ENCODE measurements around the gene CCDC177. TPM values are rescaled to one million over a fixed set of nuclear protein-coding genes. Genes with fewer than 3 reads are reported as not detected.
A peak's percentile ranks its signal among the peaks of the same experiment; 100 is the strongest.

CCDC177 gene
- polyA plus RNA-seq, 2 of the 4 experiments (the other 2 are of a cell fraction), result not detected

DNA sequence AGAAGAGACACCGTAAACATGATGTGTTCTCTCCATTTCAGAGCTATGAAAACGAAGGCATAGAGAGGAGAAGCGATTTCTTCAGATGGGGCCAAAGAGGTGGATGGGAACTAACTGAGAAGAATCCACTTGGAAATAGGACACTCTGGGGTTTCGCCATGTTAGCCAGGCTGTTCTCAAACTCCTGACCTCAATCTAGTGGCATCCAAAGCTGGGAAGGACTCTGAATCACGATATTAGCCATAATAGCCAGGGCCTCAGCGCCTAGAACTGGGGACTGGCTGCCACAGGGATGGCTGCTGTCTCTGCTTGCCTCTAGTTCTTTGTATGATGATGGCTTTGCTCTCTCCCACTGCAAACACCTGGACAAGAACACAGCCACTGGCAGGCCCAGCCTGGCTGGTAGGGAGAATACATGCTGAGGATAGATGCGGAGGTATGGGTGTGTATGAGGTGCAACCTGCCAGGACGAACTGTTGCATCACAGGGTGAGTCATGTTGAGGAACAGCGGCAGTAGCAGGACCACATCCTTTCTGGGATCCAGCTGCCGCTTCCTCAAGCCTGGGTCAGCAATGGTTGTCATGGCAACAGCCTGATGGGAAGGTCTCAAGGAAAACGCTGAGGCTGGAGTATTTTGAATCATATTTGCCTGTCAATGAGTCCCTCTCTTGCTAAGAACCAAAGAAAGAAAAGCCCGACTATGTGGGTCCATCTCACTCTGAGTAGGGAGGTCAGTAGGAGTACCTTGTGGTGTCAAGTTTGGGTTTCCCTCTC is 31.1 kb downstream of the CCDC177 start:
- H3K4me2 ChIP-seq, result peak overlapping the region; percentile 36

DNA sequence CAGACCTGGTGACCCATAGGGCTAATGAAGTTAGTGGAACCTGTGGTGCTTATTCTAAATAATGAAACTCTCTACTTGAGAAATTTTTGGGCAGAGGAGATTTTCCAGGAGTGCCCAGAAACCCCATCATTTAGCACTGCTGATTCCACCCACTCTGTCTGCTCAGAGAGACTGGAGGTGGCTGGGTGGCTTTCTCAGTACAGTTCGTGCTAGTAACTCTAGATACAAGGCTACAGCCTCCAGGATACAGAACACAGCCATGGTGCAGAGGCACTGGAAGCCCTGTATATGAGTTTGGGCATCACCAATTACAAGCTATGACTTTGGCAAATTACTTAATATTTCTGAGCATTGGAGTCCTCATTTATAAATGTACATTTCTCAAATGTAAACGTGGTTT is 32.4 kb downstream of the CCDC177 start:
- DNase-seq (ENCODE audit: low read depth in 1 of 2, low spot score in 1 of 2) (no peak), ATAC-seq (0 out of 6 replicates have a peak, but pooled peaks of 1 of the 2 experiments have one; percentile 18), FAIRE-seq (no peak)
- ChIA-PET POLR2A (no interaction called here), CTCF (interaction anchor here (0.9 to 11.5 kb wide), 7 partner anchors 10 to 229 kb away, joined by 3 to 169 read pairs (median 5); partner anchors contain the start of gene CCDC177)
- TF ChIP-seq, protein P1, sequence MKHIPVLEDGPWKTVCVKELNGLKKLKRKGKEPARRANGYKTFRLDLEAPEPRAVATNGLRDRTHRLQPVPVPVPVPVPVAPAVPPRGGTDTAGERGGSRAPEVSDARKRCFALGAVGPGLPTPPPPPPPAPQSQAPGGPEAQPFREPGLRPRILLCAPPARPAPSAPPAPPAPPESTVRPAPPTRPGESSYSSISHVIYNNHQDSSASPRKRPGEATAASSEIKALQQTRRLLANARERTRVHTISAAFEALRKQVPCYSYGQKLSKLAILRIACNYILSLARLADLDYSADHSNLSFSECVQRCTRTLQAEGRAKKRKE (CRISPR knock-in tag; IDR thresholded peaks at IDR 0.05; ENCODE audit: low read depth), result no peak
- TF ChIP-seq BHLHE40 (IDR thresholded peaks at IDR 0.05; ENCODE audit: low read depth, low read length) (no peak), JUN (IDR thresholded peaks at IDR 0.05) (no peak), RFX5 (IDR thresholded peaks at IDR 0.05) (no peak), ZSCAN20 (CRISPR knock-in tag; IDR thresholded peaks at IDR 0.05) (no peak), SREBF2 (IDR thresholded peaks at IDR 0.05) (no peak), FOXS1 (CRISPR knock-in tag; IDR thresholded peaks at IDR 0.05) (no peak), HOXB13 (CRISPR knock-in tag; IDR thresholded peaks at IDR 0.05; ENCODE audit: low read depth) (no peak), TP53 (CRISPR knock-in tag; IDR thresholded peaks at IDR 0.05) (no peak), EHMT2 (IDR thresholded peaks at IDR 0.05; ENCODE audit: low read depth) (no peak), FOSL2 (IDR thresholded peaks at IDR 0.05) (no peak), FOSL2 (CRISPR knock-in tag; IDR thresholded peaks at IDR 0.05) (no peak)
- TF ChIP-seq, protein P2, sequence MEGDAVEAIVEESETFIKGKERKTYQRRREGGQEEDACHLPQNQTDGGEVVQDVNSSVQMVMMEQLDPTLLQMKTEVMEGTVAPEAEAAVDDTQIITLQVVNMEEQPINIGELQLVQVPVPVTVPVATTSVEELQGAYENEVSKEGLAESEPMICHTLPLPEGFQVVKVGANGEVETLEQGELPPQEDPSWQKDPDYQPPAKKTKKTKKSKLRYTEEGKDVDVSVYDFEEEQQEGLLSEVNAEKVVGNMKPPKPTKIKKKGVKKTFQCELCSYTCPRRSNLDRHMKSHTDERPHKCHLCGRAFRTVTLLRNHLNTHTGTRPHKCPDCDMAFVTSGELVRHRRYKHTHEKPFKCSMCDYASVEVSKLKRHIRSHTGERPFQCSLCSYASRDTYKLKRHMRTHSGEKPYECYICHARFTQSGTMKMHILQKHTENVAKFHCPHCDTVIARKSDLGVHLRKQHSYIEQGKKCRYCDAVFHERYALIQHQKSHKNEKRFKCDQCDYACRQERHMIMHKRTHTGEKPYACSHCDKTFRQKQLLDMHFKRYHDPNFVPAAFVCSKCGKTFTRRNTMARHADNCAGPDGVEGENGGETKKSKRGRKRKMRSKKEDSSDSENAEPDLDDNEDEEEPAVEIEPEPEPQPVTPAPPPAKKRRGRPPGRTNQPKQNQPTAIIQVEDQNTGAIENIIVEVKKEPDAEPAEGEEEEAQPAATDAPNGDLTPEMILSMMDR (IDR thresholded peaks at IDR 0.05), result no peak
- TF ChIP-seq, protein P3, sequence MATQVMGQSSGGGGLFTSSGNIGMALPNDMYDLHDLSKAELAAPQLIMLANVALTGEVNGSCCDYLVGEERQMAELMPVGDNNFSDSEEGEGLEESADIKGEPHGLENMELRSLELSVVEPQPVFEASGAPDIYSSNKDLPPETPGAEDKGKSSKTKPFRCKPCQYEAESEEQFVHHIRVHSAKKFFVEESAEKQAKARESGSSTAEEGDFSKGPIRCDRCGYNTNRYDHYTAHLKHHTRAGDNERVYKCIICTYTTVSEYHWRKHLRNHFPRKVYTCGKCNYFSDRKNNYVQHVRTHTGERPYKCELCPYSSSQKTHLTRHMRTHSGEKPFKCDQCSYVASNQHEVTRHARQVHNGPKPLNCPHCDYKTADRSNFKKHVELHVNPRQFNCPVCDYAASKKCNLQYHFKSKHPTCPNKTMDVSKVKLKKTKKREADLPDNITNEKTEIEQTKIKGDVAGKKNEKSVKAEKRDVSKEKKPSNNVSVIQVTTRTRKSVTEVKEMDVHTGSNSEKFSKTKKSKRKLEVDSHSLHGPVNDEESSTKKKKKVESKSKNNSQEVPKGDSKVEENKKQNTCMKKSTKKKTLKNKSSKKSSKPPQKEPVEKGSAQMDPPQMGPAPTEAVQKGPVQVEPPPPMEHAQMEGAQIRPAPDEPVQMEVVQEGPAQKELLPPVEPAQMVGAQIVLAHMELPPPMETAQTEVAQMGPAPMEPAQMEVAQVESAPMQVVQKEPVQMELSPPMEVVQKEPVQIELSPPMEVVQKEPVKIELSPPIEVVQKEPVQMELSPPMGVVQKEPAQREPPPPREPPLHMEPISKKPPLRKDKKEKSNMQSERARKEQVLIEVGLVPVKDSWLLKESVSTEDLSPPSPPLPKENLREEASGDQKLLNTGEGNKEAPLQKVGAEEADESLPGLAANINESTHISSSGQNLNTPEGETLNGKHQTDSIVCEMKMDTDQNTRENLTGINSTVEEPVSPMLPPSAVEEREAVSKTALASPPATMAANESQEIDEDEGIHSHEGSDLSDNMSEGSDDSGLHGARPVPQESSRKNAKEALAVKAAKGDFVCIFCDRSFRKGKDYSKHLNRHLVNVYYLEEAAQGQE (IDR thresholded peaks at IDR 0.05), result no peak
- TF ChIP-seq, protein P4, sequence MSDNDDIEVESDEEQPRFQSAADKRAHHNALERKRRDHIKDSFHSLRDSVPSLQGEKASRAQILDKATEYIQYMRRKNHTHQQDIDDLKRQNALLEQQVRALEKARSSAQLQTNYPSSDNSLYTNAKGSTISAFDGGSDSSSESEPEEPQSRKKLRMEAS (IDR thresholded peaks at IDR 0.05), result no peak
- no peak overlapping the region for H3K27ac ChIP-seq
- H3K9me3 ChIP-seq, result no peaks in the 10 kb centered on the region
- peaks cover 9% of the 10 kb centered on the region; the same call in 2 of the 3 replicates for H3K4me1 ChIP-seq
- WGBS (ENCODE audit: missing lambda C conversion rate), result 11% methylated on average over 2 of the region's 2 CpGs
- no peak overlapping the region for H3K4me3 ChIP-seq
- no peak overlapping the region for H3K4me2 ChIP-seq

More for the DNA sequence above, 31.1 kb downstream of the CCDC177 start:
- no peak overlapping the region for H3K4me3 ChIP-seq
- H3K4me1 ChIP-seq, result peaks cover 9% of the 10 kb centered on the region; the same call in 2 of the 3 replicates
- peak; percentile 54 for TF ChIP-seq FOSL2 (IDR thresholded peaks at IDR 0.05)
- peak; percentile 80 for TF ChIP-seq FOSL2 (CRISPR knock-in tag; IDR thresholded peaks at IDR 0.05)
- no peak for TF ChIP-seq HEYL (CRISPR knock-in tag; IDR thresholded peaks at IDR 0.05)
- peak; percentile 61 for TF ChIP-seq MAFK (IDR thresholded peaks at IDR 0.05; ENCODE audit: partially characterized antibody)
- TF ChIP-seq NFE2L2 (conservative IDR thresholded peaks at IDR 0.05; ENCODE audit: low read length), result no peak
- peak; percentile 80 to 85 for TF ChIP-seq CEBPB (IDR thresholded peaks at IDR 0.05)
- no peak for TF ChIP-seq KDM5A (IDR thresholded peaks at IDR 0.05)
- ChIA-PET CTCF (interaction anchor here (0.6 to 11.5 kb wide), 13 partner anchors 8 to 317 kb away, joined by 3 to 169 read pairs (median 5); partner anchors contain the start of gene CCDC177), POLR2A (interaction anchor here (0.6 kb wide), 1 partner anchor 751 kb away, joined by 5 read pairs; no protein-coding TSS in a partner anchor)
- WGBS (ENCODE audit: missing lambda C conversion rate), result 26% methylated on average over 12 of the region's 12 CpGs
- H3K9me3 ChIP-seq, result no peaks in the 10 kb centered on the region
- peak; percentile 13 for FAIRE-seq
- H3K27ac ChIP-seq, result peak overlapping the region in 1 of 2 experiments; percentile 33; a peak in 1 of 6 replicates
- DNase-seq (ENCODE audit: low read depth in 1 of 2, low spot score in 1 of 2), result peak; percentile 39 to 80
- peak; percentile 83 to 90 for ATAC-seq
